Upper lobe of left lung (tissue), 6 donors: ENCODE results near the gene NEURL2. TPM values are rescaled to one million over a fixed set of nuclear protein-coding genes. Genes with fewer than 3 reads are reported as not detected.

Experiments
- ATAC-seq, 2 donors: fragments of 200-7000 bp; cut with Tn5 transposase; one replicate each; pipeline ENCODE4 v1.9.1; 2022; ENCODE audit warnings: mild to moderate bottlenecking in 2 of 2, moderate library complexity in 2 of 2; ENCODE audit not compliant: low FRiP score in 2 of 2
- DNase-seq, 2 donors: peaks; one replicate each; pipeline ENCODE4 v3.0.0-alpha.2; 2019 to 2020
- H3K27ac ChIP-seq, 4 donors: fragments of 200-600 bp; sonication (generic); one replicate each; pipeline ENCODE4 v1.5.1; 2016 to 2019
- H3K27me3 ChIP-seq, 4 donors: fragments of 200-600 bp; sonication (generic); one replicate each; pipeline ENCODE4 v1.5.1; 2017 to 2019
- H3K36me3 ChIP-seq, 4 donors: fragments of 200-600 bp; sonication (generic); one replicate each; pipeline ENCODE4 v1.5.1; 2016 to 2019
- H3K4me1 ChIP-seq, 4 donors: fragments of 200-600 bp; sonication (generic); one replicate each; pipeline ENCODE4 v1.5.1; 2018 to 2019
- H3K4me3 ChIP-seq, 4 donors: fragments of 200-600 bp; sonication (generic); one replicate each; pipeline ENCODE4 v1.5.1; 2017 to 2019; ENCODE audit warnings: mild to moderate bottlenecking in 2 of 4, moderate library complexity in 1 of 4
- H3K9me3 ChIP-seq, 4 donors: fragments of 200-600 bp; sonication (generic); one replicate each; pipeline ENCODE4 v1.5.1; 2018 to 2019
- EP300 ChIP-seq, 4 donors: sonication (generic); formaldehyde crosslinking; IDR thresholded peaks; one replicate each; pipeline ENCODE4 v1.5.1; 2017; ENCODE audit warnings: antibody characterized with exemption in 4 of 4, control low read depth in 2 of 4
- POLR2A ChIP-seq, 4 donors: fragments of 450-650 bp; IDR thresholded peaks; one replicate each; pipeline ENCODE4 v1.5.1; 2016 to 2017; ENCODE audit warnings: antibody characterized with exemption in 4 of 4, mild to moderate bottlenecking in 2 of 4
- POLR2AphosphoS5 ChIP-seq, 2 donors: sonication (generic); formaldehyde crosslinking; IDR thresholded peaks; one replicate each; pipeline ENCODE4 v1.5.1; 2017; ENCODE audit warnings: antibody characterized with exemption in 2 of 2
- WGBS, 2 donors: methylation state at CpG; one replicate each; pipeline ENCODE4 v1.1.5; 2017 to 2018; 5-methylcytosine and 5-hydroxymethylcytosine counted together
- total RNA-seq, 6 donors: library from RNA; depleted of rRNA in 4 of 6; stranded (reverse); fragments of >200 nt in 4 of 6; gene quantifications; one replicate each; pipeline versions ENCODE4 v1.1.0 to v1.2.1, GENCODE V29; 2016 to 2021
- TF ChIP-seq, protein P1 (sequence below), 6 experiments: fragments of 450-650 bp in 4 of 6; fragments of 200-600 bp in 2 of 6; sonication (generic) in 2 of 6; IDR thresholded peaks; one replicate each; pipeline ENCODE4 v1.5.1; 2016 to 2019; ENCODE audit warnings: antibody characterized with exemption in 6 of 6
- donor health status: DM: no; HTN: no; CAD: no; lungs with moderate emphysema.
- donor health status: DM: no; HTN: yes; CAD: no; lungs with severe emphysema.

Gene NEURL2
- total RNA-seq, 6 donors from 2014 or later, result 3.9 to 31.4 (median 5.5) TPM

DNA sequence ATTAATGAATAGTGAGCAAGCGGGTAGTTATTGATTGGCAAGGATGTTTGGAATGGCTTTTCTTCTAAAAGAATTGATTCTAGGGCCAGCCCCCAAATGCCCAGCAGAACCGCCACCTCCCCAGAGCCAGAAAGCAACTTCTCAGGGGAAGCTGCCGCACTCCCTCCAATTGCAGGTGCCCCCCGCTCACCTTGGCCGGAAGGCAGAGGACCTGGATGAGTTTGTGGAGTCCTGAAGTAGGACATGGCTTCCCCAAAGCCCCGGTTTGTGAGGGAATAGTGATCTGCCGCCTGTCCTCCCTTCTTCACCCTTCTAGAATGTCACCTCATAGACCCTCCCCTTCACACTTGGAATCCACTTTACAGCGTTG lies 3.7 kb downstream of the NEURL2 start, which contains the start of gene SPATA25:
TSS of gene SPATA25 (minus strand) at position 277 of the 370 bp plus-strand sequence. CDS start at position 245, 32 bp downstream.
- Histone ChIP-seq H3K4me1 (peaks cover 16 to 32% (median 23%) of the 10 kb centered on the region in 4 donors), H3K27me3 (no peaks in the 10 kb centered on the region), H3K36me3 (peaks cover 0 to 45% (median 20%) of the 10 kb centered on the region in 4 donors), H3K4me3 (no peak within 1 kb of the TSS), H3K27ac (no peak within 1 kb of the TSS), H3K9me3 (no peaks in the 10 kb centered on the region)
- 91 to 92% methylated on average over 8 of the region's 8 CpGs for WGBS, 2 donors
- no peak for TF ChIP-seq POLR2AphosphoS5 (IDR thresholded peaks at IDR 0.05)
- no peak for DNase-seq
- no peak for ATAC-seq

DNA sequence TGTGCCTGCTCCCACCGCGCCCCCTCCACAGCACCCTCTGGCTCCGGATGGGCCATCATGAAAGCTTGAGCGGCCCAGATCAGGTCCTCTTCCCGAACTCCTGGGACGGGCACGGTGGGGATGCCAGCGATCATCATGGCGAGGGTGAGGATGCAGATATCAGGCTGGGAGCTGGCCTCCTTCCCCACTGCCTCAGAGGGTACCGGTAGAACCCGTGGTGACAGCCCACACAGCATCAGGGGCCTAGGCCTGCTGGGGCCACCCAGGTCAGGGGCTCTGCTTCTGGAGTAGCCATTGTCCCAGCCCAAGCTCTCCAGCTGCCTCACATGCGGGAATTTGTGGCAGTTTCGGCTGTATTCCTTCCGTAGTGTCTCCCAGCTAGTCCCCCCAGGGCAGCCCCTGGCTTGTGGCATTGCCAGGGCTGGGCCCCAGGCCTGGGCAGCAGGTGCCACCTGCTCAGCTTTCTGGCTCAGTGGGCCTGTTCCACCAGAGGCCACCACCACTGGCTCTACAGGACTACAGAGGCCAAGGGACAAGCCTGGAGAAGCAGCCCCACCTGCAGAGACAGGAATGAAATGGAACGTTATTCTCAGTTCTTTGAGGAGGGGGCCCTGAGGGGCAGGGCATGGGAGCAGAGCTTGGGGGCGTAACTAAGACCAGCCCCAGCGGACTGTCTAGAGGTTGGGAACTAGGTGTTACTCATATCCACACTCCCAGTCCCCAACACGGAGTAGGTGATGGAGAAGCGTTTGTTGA lies 4.2 kb downstream of the NEURL2 start:
- WGBS, 2 donors, result 94% methylated on average over 11 to 18 of the region's 19 CpGs
- Histone ChIP-seq H3K9me3 (no peaks in the 10 kb centered on the region), H3K36me3 (peaks cover 0 to 45% (median 20%) of the 10 kb centered on the region in 4 donors), H3K27me3 (no peaks in the 10 kb centered on the region), H3K4me1 (peaks cover 12 to 30% (median 22%) of the 10 kb centered on the region in 4 donors), H3K4me3 (no peak overlapping the region), H3K27ac (no peak overlapping the region)
- TF ChIP-seq EP300 (IDR thresholded peaks at IDR 0.05), result no peak
- no peak for TF ChIP-seq POLR2A (IDR thresholded peaks at IDR 0.05)
- TF ChIP-seq, protein P1, sequence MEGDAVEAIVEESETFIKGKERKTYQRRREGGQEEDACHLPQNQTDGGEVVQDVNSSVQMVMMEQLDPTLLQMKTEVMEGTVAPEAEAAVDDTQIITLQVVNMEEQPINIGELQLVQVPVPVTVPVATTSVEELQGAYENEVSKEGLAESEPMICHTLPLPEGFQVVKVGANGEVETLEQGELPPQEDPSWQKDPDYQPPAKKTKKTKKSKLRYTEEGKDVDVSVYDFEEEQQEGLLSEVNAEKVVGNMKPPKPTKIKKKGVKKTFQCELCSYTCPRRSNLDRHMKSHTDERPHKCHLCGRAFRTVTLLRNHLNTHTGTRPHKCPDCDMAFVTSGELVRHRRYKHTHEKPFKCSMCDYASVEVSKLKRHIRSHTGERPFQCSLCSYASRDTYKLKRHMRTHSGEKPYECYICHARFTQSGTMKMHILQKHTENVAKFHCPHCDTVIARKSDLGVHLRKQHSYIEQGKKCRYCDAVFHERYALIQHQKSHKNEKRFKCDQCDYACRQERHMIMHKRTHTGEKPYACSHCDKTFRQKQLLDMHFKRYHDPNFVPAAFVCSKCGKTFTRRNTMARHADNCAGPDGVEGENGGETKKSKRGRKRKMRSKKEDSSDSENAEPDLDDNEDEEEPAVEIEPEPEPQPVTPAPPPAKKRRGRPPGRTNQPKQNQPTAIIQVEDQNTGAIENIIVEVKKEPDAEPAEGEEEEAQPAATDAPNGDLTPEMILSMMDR (IDR thresholded peaks at IDR 0.05), result no peak
- no peak for TF ChIP-seq POLR2AphosphoS5 (IDR thresholded peaks at IDR 0.05)
- DNase-seq (no peak), ATAC-seq (no peak)

GRCh38 chr20:45883100-45883469 lies 7.9 kb downstream of the NEURL2 start:
- no peak for DNase-seq
- no peak overlapping the region for H3K27ac ChIP-seq
- no peak for ATAC-seq
- 85 to 90% methylated on average over 7 to 9 of the region's 9 CpGs for WGBS, 2 donors
- peaks cover 12 to 26% (median 17%) of the 10 kb centered on the region in 4 donors for H3K4me1 ChIP-seq
- H3K4me3 ChIP-seq, result no peak overlapping the region
- no peaks in the 10 kb centered on the region for H3K27me3 ChIP-seq
- no peaks in the 10 kb centered on the region for H3K9me3 ChIP-seq
- H3K36me3 ChIP-seq, result peaks cover 1 to 52% (median 23%) of the 10 kb centered on the region in 4 donors
- TF ChIP-seq EP300 (IDR thresholded peaks at IDR 0.05), result no peak
- no peak for TF ChIP-seq POLR2A (IDR thresholded peaks at IDR 0.05)
- no peak for TF ChIP-seq POLR2AphosphoS5 (IDR thresholded peaks at IDR 0.05)
- TF ChIP-seq, protein P1 (IDR thresholded peaks at IDR 0.05), result no peak

GRCh38 chr20:45882469-45883099 lies 8.4 kb downstream of the NEURL2 start:
- TF ChIP-seq POLR2A (IDR thresholded peaks at IDR 0.05), result no peak
- TF ChIP-seq, protein P1 (IDR thresholded peaks at IDR 0.05), result no peak
- DNase-seq (no peak), ATAC-seq (no peak)
- 92 to 100% methylated on average over 1 to 4 of the region's 4 CpGs for WGBS, 2 donors
- no peaks in the 10 kb centered on the region for H3K9me3 ChIP-seq
- no peak overlapping the region for H3K4me3 ChIP-seq
- H3K4me1 ChIP-seq, result peaks cover 12 to 26% (median 17%) of the 10 kb centered on the region in 4 donors
- H3K27me3 ChIP-seq, result no peaks in the 10 kb centered on the region
- no peak overlapping the region for H3K27ac ChIP-seq
- peaks cover 5 to 56% (median 28%) of the 10 kb centered on the region in 4 donors for H3K36me3 ChIP-seq

DNA sequence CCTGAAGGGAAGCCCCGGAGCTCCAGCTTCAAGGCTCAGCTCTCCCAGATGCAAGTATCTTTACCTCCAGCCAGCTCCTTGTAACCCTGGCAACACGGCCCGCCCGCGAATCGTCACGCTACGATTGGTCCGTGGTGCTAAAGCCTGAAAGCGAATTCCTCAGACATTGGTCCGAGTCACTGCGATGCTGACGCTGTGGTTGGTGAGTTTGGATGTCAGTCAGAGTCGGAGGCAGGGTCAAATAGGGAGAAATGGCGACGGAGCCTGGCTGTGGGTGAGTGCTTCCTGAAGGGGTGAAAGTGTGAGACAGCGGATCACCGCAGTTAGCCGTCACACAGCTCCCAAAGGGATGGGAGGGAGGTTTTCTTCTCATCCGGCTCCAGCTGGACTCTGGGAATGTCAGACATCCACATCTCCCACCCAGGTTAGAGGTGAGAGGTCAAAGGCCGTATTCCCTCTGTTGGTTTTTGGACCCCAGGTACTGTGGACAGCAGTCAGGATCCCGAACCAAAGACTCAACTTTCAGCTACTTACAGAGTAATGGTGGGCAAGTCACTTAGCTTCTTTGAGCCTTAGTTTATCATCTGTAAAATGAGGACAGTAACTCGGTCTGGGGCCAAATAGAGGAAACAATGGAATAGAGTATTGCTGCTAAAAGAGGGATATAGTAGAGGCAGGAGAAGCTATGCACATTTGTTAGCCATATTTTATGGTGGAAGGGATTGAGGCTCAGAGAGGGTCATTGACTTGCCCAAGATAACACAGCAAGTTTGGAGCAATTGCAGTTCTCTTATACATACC lies 9.8 kb downstream of the NEURL2 start, which contains the start of gene ZSWIM1:
TSS of gene ZSWIM1 (plus strand) at position 240 of the 801 bp plus-strand sequence. CDS start 1,366 bp downstream, outside the sequence.
- Histone ChIP-seq H3K9me3 (no peaks in the 10 kb centered on the region), H3K4me1 (peaks cover 12 to 26% (median 17%) of the 10 kb centered on the region in 4 donors), H3K36me3 (peaks cover 5 to 56% (median 35%) of the 10 kb centered on the region in 4 donors), H3K27me3 (no peaks in the 10 kb centered on the region), H3K27ac (peak within 1 kb of the TSS; percentile 79 to 92 (median 88)), H3K4me3 (peak within 1 kb of the TSS; percentile 55 to 74 (median 70))
- TF ChIP-seq EP300 (IDR thresholded peaks at IDR 0.05), result no peak
- TF ChIP-seq, protein P1 (IDR thresholded peaks at IDR 0.05), result no peak
- TF ChIP-seq POLR2A (IDR thresholded peaks at IDR 0.05), result peak in 3 of 4 donors; percentile 38 to 80 (median 43)
- peak; percentile 79 to 84 for TF ChIP-seq POLR2AphosphoS5 (IDR thresholded peaks at IDR 0.05)
- ATAC-seq, result peak; percentile 97
- 1% methylated on average over 22 to 23 of the region's 23 CpGs for WGBS, 2 donors
- DNase-seq, result peak; percentile 98 to 99
